Central memory CD8-positive, alpha-beta T cell (primary cell): ENCODE results near the gene PDX1.

Experiments used
- ATAC-seq: fragments of 150-1000 bp; cut with Tn5 transposase; replicated peaks from 2 replicates; pipeline ENCODE4 v1.10.0; 2022; ENCODE audit warnings: mild to moderate bottlenecking, moderate FRiP score, moderate number of reproducible peaks; ENCODE audit not compliant: poor library complexity, severe bottlenecking; ENCODE audit errors: extremely low read depth
- DNase-seq, 2 donors: peaks; one replicate each; pipeline ENCODE4 v3.0.0; 2021; ENCODE audit warnings: low spot score in 2 of 2
- H3K27ac Mint-ChIP-seq: one replicate; pipeline ENCODE4 v1.8.0; 2022; ENCODE audit warnings: low read depth, mild to moderate bottlenecking, moderate library complexity, mixed read lengths
- H3K27me3 Mint-ChIP-seq: one replicate; pipeline ENCODE4 v1.8.0; 2022; ENCODE audit warnings: mixed read lengths
- H3K36me3 Mint-ChIP-seq: one replicate; pipeline ENCODE4 v1.8.0; 2022; ENCODE audit warnings: mild to moderate bottlenecking, moderate library complexity, mixed read lengths; ENCODE audit not compliant: insufficient read depth
- H3K4me1 Mint-ChIP-seq: one replicate; pipeline ENCODE4 v1.8.0; 2022; ENCODE audit warnings: mixed read lengths
- H3K4me3 Mint-ChIP-seq: one replicate; pipeline ENCODE4 v1.8.0; 2022; ENCODE audit warnings: mild to moderate bottlenecking, moderate library complexity, mixed read lengths
- H3K9me3 Mint-ChIP-seq: one replicate; pipeline ENCODE4 v1.8.0; 2022; ENCODE audit warnings: mixed read lengths

PDX1 gene

GRCh38 chr13:27918041-27918917, 1.5 kb upstream of the PDX1 start:
- DNase-seq: no peak
- H3K4me3 Mint-ChIP-seq: peak overlapping the region; percentile 53
- peaks cover 84% of the 10 kb centered on the region for H3K27me3 Mint-ChIP-seq
- no peak for ATAC-seq
- H3K9me3 Mint-ChIP-seq: no peaks in the 10 kb centered on the region
- peaks cover 4% of the 10 kb centered on the region for H3K36me3 Mint-ChIP-seq
- H3K4me1 Mint-ChIP-seq: peaks cover 24% of the 10 kb centered on the region
- H3K27ac Mint-ChIP-seq: no peak overlapping the region

- peaks cover 25% of the 10 kb centered on the region for H3K4me1 Mint-ChIP-seq
- DNase-seq (no peak), ATAC-seq (no peak)
- no peak overlapping the region for H3K27ac Mint-ChIP-seq
- peaks cover 86% of the 10 kb centered on the region for H3K27me3 Mint-ChIP-seq
- H3K36me3 Mint-ChIP-seq: peaks cover 7% of the 10 kb centered on the region
- no peaks in the 10 kb centered on the region for H3K9me3 Mint-ChIP-seq
- no peak overlapping the region for H3K4me3 Mint-ChIP-seq
These were observed 712 bp upstream of the PDX1 start for GRCh38 chr13:27918918-27919658.

DNA sequence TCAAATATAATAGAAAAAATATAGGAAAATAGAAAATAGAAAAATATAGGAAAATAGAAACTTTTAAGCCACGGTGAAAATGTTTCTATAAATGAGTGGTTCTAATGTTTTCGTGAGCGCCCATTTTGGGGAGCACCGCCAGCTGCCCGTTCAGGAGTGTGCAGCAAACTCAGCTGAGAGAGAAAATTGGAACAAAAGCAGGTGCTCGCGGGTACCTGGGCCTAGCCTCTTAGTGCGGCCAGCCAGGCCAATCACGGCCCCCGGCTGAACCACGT, 204 bp upstream of the PDX1 start:
- DNase-seq (no peak), ATAC-seq (no peak)
- Mint-ChIP-seq H3K9me3 (no peaks in the 10 kb centered on the region), H3K36me3 (peaks cover 7% of the 10 kb centered on the region), H3K27ac (no peak overlapping the region), H3K27me3 (peaks cover 87% of the 10 kb centered on the region), H3K4me1 (peaks cover 29% of the 10 kb centered on the region), H3K4me3 (no peak overlapping the region)

DNA sequence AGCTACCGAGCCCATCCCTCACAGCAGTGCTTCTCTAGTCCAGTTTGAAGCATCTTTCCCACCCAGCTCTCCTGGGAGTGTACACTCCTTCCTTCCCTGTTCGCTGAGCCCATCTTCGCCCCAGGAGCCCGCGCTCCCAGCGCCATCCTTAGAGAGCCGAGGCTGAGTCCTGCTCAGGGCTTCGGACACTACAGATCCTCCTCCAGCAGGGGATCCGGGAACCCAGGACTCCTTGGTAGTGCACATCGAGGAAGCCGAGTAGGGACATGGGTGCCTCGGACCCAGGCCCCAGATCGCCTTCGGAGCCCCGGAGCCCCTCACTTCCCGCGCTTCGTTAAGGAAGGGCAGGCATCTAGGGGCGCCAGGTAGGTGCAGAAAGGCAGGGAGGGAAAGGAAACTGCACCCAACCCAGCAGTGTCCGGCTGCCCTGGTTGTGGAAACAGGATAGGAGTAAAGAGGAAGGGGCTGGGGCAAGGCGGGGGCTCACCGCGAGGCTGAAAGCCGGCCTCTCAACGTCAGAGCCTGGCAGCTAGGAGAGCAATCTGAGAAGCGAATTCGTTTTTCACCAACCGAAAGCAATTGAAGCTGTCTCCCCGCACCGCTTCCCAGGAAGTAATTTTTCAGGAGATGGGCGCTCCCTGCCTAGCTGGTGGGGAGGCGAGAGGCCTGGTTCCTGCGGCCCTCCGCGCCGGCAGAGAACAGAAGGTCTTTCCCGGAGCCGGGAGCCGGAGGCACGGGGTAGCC, 1.0 kb downstream of the PDX1 start:
- Mint-ChIP-seq H3K4me1 (peaks cover 29% of the 10 kb centered on the region), H3K27me3 (peaks cover 86% of the 10 kb centered on the region), H3K4me3 (peak overlapping the region; percentile 60), H3K27ac (no peak overlapping the region), H3K9me3 (no peaks in the 10 kb centered on the region), H3K36me3 (peaks cover 7% of the 10 kb centered on the region)
- ATAC-seq (no peak), DNase-seq (no peak)

DNA sequence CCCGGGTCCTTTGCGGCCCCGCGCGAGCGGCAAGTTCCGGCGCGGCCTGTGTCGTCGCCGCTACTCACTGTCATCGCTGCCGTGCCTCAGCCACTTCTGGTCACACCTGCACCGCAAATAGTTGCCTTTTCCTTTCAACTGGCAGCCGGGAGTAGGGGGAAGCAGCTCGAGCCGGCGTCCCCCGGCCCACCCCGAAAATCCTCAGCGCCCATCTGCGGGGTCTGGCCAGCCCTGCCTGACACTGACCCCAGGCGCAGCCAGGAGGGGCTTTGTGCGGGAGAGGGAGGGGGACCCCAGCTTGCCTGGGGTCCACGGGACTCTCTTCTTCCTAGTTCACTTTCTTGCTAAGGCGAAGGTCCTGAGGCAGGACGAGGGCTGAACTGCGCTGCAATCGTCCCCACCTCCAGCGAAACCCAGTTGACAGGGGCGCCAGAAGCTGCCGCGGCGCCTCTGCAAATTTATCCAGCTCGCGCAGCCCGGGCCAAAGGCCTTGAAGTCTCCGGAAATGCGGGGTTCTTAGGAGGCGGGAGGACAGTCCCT, 1.7 kb downstream of the PDX1 start:
- Mint-ChIP-seq H3K4me1 (peaks cover 29% of the 10 kb centered on the region), H3K27me3 (peaks cover 86% of the 10 kb centered on the region), H3K27ac (no peak overlapping the region), H3K9me3 (no peaks in the 10 kb centered on the region), H3K4me3 (no peak overlapping the region), H3K36me3 (peaks cover 7% of the 10 kb centered on the region)
- DNase-seq (no peak), ATAC-seq (no peak)

GRCh38 chr13:27921961-27922882, 2.4 kb downstream of the PDX1 start:
- H3K9me3 Mint-ChIP-seq: no peaks in the 10 kb centered on the region
- ATAC-seq (no peak), DNase-seq (no peak)
- no peak overlapping the region for H3K27ac Mint-ChIP-seq
- peaks cover 86% of the 10 kb centered on the region for H3K27me3 Mint-ChIP-seq
- H3K36me3 Mint-ChIP-seq: peaks cover 7% of the 10 kb centered on the region
- peaks cover 33% of the 10 kb centered on the region for H3K4me1 Mint-ChIP-seq
- H3K4me3 Mint-ChIP-seq: no peak overlapping the region

DNA sequence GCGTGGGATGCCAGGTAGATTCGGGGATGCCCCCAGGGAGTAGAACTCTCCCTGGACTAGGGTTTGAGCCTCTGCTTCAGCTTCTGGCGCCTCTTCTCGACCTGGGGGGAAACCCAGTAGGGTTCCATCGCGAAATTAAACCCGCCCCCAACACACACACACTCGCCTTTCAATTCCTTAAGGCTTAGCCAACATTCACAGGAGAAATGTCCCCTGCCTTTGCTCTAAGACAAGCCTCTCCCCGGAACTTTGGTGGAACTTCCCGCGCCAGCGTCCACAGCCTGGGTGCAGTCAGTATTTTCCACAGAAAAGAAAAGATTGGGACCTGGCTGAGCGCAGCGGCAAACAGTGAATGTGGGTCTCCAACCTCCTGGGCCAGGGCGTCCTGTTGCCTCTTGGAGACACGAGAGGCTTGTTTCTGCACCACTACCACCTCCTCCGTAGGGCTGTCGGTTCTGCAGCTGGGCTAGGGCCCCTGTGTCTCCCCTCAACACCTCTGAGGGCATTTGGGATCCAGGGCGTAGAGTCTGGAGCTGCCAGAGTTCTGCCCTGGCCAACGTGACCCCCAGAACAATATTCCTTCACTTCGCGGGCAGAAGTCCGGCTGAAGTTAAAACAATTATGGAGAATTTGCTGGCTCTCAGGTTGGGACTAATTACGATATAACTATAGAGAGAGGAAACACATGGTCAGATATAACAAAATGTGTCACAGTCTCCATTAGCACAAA, 3.2 kb downstream of the PDX1 start:
- no peaks in the 10 kb centered on the region for H3K9me3 Mint-ChIP-seq
- peaks cover 32% of the 10 kb centered on the region for H3K4me1 Mint-ChIP-seq
- no peak for ATAC-seq
- no peak overlapping the region for H3K4me3 Mint-ChIP-seq
- peaks cover 7% of the 10 kb centered on the region for H3K36me3 Mint-ChIP-seq
- peaks cover 86% of the 10 kb centered on the region for H3K27me3 Mint-ChIP-seq
- H3K27ac Mint-ChIP-seq: no peak overlapping the region
- DNase-seq: no peak

DNA sequence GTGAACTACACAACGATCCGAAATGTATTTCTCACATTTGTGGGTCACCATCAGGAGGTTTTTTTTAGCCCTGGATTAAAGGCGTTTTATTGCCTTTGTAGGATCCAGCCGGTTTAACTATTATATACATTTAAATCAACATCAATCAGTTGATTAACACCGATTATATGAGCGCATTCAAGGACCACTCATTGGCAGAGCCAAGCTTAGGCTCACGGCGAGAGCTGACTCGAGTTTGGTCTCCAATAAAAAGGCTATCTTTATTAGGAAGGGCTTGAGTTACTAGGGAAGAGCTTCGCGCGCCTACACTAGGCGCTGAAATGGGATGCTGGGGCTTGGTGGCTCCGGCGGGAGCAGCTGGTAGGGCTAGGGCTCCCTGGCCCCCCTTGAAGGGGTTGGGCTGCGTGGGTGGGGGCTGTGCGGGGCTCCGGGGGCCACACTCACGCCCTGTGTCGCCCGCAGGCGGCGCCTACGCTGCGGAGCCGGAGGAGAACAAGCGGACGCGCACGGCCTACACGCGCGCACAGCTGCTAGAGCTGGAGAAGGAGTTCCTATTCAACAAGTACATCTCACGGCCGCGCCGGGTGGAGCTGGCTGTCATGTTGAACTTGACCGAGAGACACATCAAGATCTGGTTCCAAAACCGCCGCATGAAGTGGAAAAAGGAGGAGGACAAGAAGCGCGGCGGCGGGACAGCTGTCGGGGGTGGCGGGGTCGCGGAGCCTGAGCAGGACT, 4.2 kb downstream of the PDX1 start:
- no peak overlapping the region for H3K4me3 Mint-ChIP-seq
- H3K27ac Mint-ChIP-seq: no peak overlapping the region
- DNase-seq (no peak), ATAC-seq (no peak)
- H3K27me3 Mint-ChIP-seq: peaks cover 86% of the 10 kb centered on the region
- peaks cover 7% of the 10 kb centered on the region for H3K36me3 Mint-ChIP-seq
- H3K9me3 Mint-ChIP-seq: no peaks in the 10 kb centered on the region
- H3K4me1 Mint-ChIP-seq: peaks cover 30% of the 10 kb centered on the region

DNA sequence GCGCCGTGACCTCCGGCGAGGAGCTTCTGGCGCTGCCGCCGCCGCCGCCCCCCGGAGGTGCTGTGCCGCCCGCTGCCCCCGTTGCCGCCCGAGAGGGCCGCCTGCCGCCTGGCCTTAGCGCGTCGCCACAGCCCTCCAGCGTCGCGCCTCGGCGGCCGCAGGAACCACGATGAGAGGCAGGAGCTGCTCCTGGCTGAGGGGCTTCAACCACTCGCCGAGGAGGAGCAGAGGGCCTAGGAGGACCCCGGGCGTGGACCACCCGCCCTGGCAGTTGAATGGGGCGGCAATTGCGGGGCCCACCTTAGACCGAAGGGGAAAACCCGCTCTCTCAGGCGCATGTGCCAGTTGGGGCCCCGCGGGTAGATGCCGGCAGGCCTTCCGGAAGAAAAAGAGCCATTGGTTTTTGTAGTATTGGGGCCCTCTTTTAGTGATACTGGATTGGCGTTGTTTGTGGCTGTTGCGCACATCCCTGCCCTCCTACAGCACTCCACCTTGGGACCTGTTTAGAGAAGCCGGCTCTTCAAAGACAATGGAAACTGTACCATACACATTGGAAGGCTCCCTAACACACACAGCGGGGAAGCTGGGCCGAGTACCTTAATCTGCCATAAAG, 4.8 kb downstream of the PDX1 start:
- DNase-seq: no peak
- Mint-ChIP-seq H3K27ac (no peak overlapping the region), H3K36me3 (peaks cover 6% of the 10 kb centered on the region), H3K4me3 (no peak overlapping the region), H3K4me1 (peaks cover 30% of the 10 kb centered on the region), H3K9me3 (no peaks in the 10 kb centered on the region), H3K27me3 (peaks cover 86% of the 10 kb centered on the region)
- no peak for ATAC-seq

DNA sequence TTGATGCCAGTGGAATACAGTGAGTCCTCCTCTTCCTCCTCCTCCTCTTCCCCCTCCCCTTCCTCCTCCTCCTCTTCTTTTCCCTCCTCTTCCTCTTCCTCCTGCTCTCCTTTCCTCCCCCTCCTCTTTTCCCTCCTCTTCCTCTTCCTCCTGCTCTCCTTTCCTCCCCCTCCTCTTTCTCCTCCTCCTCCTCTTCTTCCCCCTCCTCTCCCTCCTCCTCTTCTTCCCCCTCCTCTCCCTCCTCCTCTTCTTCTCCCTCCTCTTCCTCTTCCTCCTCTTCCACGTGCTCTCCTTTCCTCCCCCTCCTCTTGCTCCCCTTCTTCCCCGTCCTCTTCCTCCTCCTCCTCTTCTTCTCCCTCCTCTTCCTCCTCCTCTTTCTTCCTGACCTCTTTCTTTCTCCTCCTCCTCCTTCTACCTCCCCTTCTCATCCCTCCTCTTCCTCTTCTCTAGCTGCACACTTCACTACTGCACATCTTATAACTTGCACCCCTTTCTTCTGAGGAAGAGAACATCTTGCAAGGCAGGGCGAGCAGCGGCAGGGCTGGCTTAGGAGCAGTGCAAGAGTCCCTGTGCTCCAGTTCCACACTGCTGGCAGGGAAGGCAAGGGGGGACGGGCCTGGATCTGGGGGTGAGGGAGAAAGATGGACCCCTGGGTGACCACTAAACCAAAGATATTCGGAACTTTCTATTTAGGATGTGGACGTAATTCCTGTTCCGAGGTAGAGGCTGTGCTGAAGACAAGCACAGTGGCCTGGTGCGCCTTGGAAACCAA, 5.6 kb downstream of the PDX1 start:
- Mint-ChIP-seq H3K4me3 (no peak overlapping the region), H3K4me1 (peaks cover 29% of the 10 kb centered on the region), H3K9me3 (no peaks in the 10 kb centered on the region), H3K27ac (no peak overlapping the region), H3K36me3 (peaks cover 5% of the 10 kb centered on the region), H3K27me3 (peaks cover 87% of the 10 kb centered on the region)
- ATAC-seq: no peak
- DNase-seq: no peak
